Mesenchymal stem cell (in vitro differentiated cells and primary cell): Measurements from ENCODE around the gene PKP2.

Experiments used
- DNase-seq: peaks from one replicate; pipeline ENCODE4 v3.0.0-alpha.2; 2013
- H2AFZ ChIP-seq: one replicate; pipeline ENCODE4 v1.6.1; 2013; ENCODE audit warnings: low read depth, mild to moderate bottlenecking, control low read depth, inconsistent platforms, low read length, moderate library complexity
- H2AK5ac ChIP-seq: 2 replicates; pipeline ENCODE4 v1.6.1; 2013; ENCODE audit warnings: low read length, moderate library complexity, mild to moderate bottlenecking, inconsistent platforms; ENCODE audit not compliant: severe bottlenecking
- H2BK120ac ChIP-seq: one replicate; pipeline ENCODE4 v1.6.1; 2013; ENCODE audit warnings: low read depth, mild to moderate bottlenecking, inconsistent platforms, low read length, moderate library complexity
- H2BK12ac ChIP-seq, 2 experiments: one replicate each; pipeline ENCODE4 v1.6.1; 2013; ENCODE audit warnings: inconsistent platforms in 2 of 2, low read length in 2 of 2, mild to moderate bottlenecking in 2 of 2, moderate library complexity in 2 of 2, control low read depth in 1 of 2
- H2BK15ac ChIP-seq: one replicate; pipeline ENCODE4 v1.6.1; 2013; ENCODE audit warnings: mild to moderate bottlenecking, low read depth, inconsistent platforms; ENCODE audit not compliant: poor library complexity, severe bottlenecking
- H2BK5ac ChIP-seq: 2 replicates; pipeline ENCODE4 v1.6.1; 2013; ENCODE audit warnings: low read depth, mild to moderate bottlenecking, low read length, control low read depth, inconsistent platforms; ENCODE audit not compliant: poor library complexity, severe bottlenecking
- H3K14ac ChIP-seq, 2 experiments: one replicate each; pipeline ENCODE4 v1.6.1; 2013; ENCODE audit warnings: inconsistent platforms in 2 of 2, low read length in 2 of 2, control low read depth in 1 of 2, mild to moderate bottlenecking in 1 of 2, moderate library complexity in 1 of 2
- H3K18ac ChIP-seq, 2 experiments: one replicate each; pipeline ENCODE4 v1.6.1; 2013; ENCODE audit warnings: inconsistent platforms in 2 of 2, low read length in 2 of 2, control low read depth in 1 of 2, low read depth in 1 of 2, mild to moderate bottlenecking in 1 of 2
- H3K23ac ChIP-seq, 2 experiments: one replicate each; pipeline ENCODE4 v1.6.1; 2013; ENCODE audit warnings: inconsistent platforms in 2 of 2, low read length in 2 of 2, mild to moderate bottlenecking in 2 of 2, moderate library complexity in 2 of 2, control low read depth in 1 of 2
- H3K27ac ChIP-seq: 2 replicates; pipeline ENCODE4 v1.5.1; 2013; ENCODE audit warnings: mild to moderate bottlenecking, moderate library complexity, low read length, control low read depth, inconsistent platforms; ENCODE audit not compliant: poor library complexity, severe bottlenecking
- H3K27me3 ChIP-seq, 2 experiments: 2 replicates each; pipeline versions ENCODE4 v1.6.1 to v1.7.0; 2013; ENCODE audit warnings: low read length in 2 of 2, mild to moderate bottlenecking in 2 of 2, moderate library complexity in 2 of 2, control low read depth in 1 of 2, inconsistent platforms in 1 of 2; ENCODE audit not compliant: control insufficient read depth in 1 of 2, insufficient read depth in 1 of 2
- H3K36me3 ChIP-seq, 2 experiments: 2 replicates each; pipeline versions ENCODE4 v1.6.1 to v1.7.0; 2013; ENCODE audit warnings: low read length in 2 of 2, control low read depth in 1 of 2, inconsistent platforms in 1 of 2, low read depth in 1 of 2, mild to moderate bottlenecking in 1 of 2; ENCODE audit not compliant: insufficient read depth in 2 of 2, control insufficient read depth in 1 of 2
- H3K4ac ChIP-seq, 2 experiments: one replicate each; pipeline ENCODE4 v1.6.1; 2013; ENCODE audit warnings: inconsistent platforms in 2 of 2, low read length in 2 of 2, mild to moderate bottlenecking in 2 of 2, moderate library complexity in 2 of 2, control low read depth in 1 of 2, low read depth in 1 of 2
- H3K4me1 ChIP-seq: 2 replicates; pipeline ENCODE4 v1.6.1; 2013; ENCODE audit warnings: low read depth, low read length, control low read depth; ENCODE audit not compliant: control insufficient read depth, insufficient read depth
- H3K4me2 ChIP-seq: 2 replicates; pipeline ENCODE4 v1.6.1; 2013; ENCODE audit warnings: low read length, mild to moderate bottlenecking, inconsistent platforms; ENCODE audit not compliant: poor library complexity, severe bottlenecking
- H3K4me3 ChIP-seq, 2 experiments: 2 replicates each; pipeline versions ENCODE4 v1.5.1 to v1.7.0; 2013; ENCODE audit warnings: low read length in 2 of 2, mild to moderate bottlenecking in 2 of 2, control low read depth in 1 of 2, low read depth in 1 of 2; ENCODE audit not compliant: insufficient read depth in 1 of 2
- H3K79me1 ChIP-seq: replicated peaks from 2 replicates; pipeline ENCODE4 v1.6.1; 2013; ENCODE audit warnings: mild to moderate bottlenecking, control low read depth, low read length, inconsistent platforms; ENCODE audit not compliant: poor library complexity, severe bottlenecking
- H3K9ac ChIP-seq: 2 replicates; pipeline ENCODE4 v1.7.0; 2013; ENCODE audit warnings: mild to moderate bottlenecking, low read length, moderate library complexity
- H3K9me3 ChIP-seq: 2 replicates; pipeline ENCODE4 v1.7.0; 2013; ENCODE audit warnings: mild to moderate bottlenecking, low read length; ENCODE audit not compliant: control insufficient read depth
- H4K8ac ChIP-seq: one replicate; pipeline ENCODE4 v1.6.1; 2013; ENCODE audit warnings: inconsistent platforms, mild to moderate bottlenecking, low read length, moderate library complexity
- H4K91ac ChIP-seq: one replicate; pipeline ENCODE4 v1.6.1; 2013; ENCODE audit warnings: mild to moderate bottlenecking, low read length, inconsistent platforms
- WGBS: methylation state at CpG from one replicate; pipeline ENCODE4 v1.1.7; 2013; ENCODE audit warnings: mixed read lengths; 5-methylcytosine and 5-hydroxymethylcytosine counted together

The PKP2 gene

GRCh38 chr12:32757157-32757556 is 139.4 kb downstream of the PKP2 start:
- no peak overlapping the region for H3K14ac ChIP-seq
- 95% methylated on average over 3 of the region's 3 CpGs for WGBS
- H4K8ac ChIP-seq: no peak overlapping the region
- H3K27me3 ChIP-seq: peaks cover 5 to 10% of the 10 kb centered on the region in 2 experiments
- H2BK15ac ChIP-seq: no peak overlapping the region
- no peaks in the 10 kb centered on the region for H3K9me3 ChIP-seq
- no peak overlapping the region for H3K4me3 ChIP-seq
- no peak overlapping the region for H3K23ac ChIP-seq
- DNase-seq: no peak
- no peak overlapping the region for H4K91ac ChIP-seq
- peaks cover 2% of the 10 kb centered on the region for H3K4me1 ChIP-seq
- peaks cover 3% of the 10 kb centered on the region for H3K79me1 ChIP-seq
- H3K27ac ChIP-seq: no peak overlapping the region
- H3K4ac ChIP-seq: no peak overlapping the region
- no peak overlapping the region for H2BK120ac ChIP-seq
- no peak overlapping the region for H2BK12ac ChIP-seq
- peaks cover 4 to 19% of the 10 kb centered on the region in 2 experiments for H3K36me3 ChIP-seq
- no peak overlapping the region for H2AFZ ChIP-seq
- H3K18ac ChIP-seq: no peak overlapping the region
- H3K9ac ChIP-seq: peak overlapping the region; percentile 93
- H2AK5ac ChIP-seq: no peak overlapping the region
- H3K4me2 ChIP-seq: no peak overlapping the region
- no peak overlapping the region for H2BK5ac ChIP-seq

GRCh38 chr12:32756476-32757066 is 140.0 kb downstream of the PKP2 start:
- Histone ChIP-seq H4K91ac (no peak overlapping the region), H3K9me3 (no peaks in the 10 kb centered on the region), H3K27ac (peak overlapping the region; percentile 9), H3K14ac (no peak overlapping the region), H2AK5ac (no peak overlapping the region), H3K27me3 (peaks cover 0 to 5% of the 10 kb centered on the region in 2 experiments), H3K4me3 (peak overlapping the region in 1 of 2 experiments; percentile 98), H3K18ac (no peak overlapping the region), H3K9ac (peak overlapping the region; percentile 93), H3K4ac (no peak overlapping the region), H4K8ac (peak overlapping the region; percentile 22), H3K36me3 (peaks cover 6 to 24% of the 10 kb centered on the region in 2 experiments), H2BK5ac (no peak overlapping the region), H2BK15ac (no peak overlapping the region), H2AFZ (peak overlapping the region; percentile 58), H3K79me1 (peaks cover 6% of the 10 kb centered on the region), H2BK120ac (no peak overlapping the region), H2BK12ac (peak overlapping the region in 1 of 2 experiments; percentile 38), H3K4me2 (peak overlapping the region; percentile 89), H3K23ac (no peak overlapping the region), H3K4me1 (peaks cover 2% of the 10 kb centered on the region)
- peak; percentile 6 for DNase-seq
- WGBS: 25% methylated on average over 8 of the region's 8 CpGs

GRCh38 chr12:32755654-32756475 is 140.7 kb downstream of the PKP2 start, which contains the start of gene YARS2:
Gene YARS2 (minus strand): TSS chr12:32755897. CDS start chr12:32755874, 23 bp downstream.
- H3K4me2 ChIP-seq: peak within 1 kb of the TSS; percentile 89
- no peaks in the 10 kb centered on the region for H3K27me3 ChIP-seq
- peaks cover 11 to 30% of the 10 kb centered on the region in 2 experiments for H3K36me3 ChIP-seq
- H3K14ac ChIP-seq: peak within 1 kb of the TSS; percentile 77 to 93
- H4K91ac ChIP-seq: peak within 1 kb of the TSS; percentile 96
- H3K23ac ChIP-seq: peak within 1 kb of the TSS in 1 of 2 experiments; percentile 78
- H2BK15ac ChIP-seq: peak within 1 kb of the TSS; percentile 74
- peak within 1 kb of the TSS; percentile 90 to 98 for H3K4me3 ChIP-seq
- no peak within 1 kb of the TSS for H2AK5ac ChIP-seq
- peak; percentile 98 for DNase-seq
- H3K9ac ChIP-seq: peak within 1 kb of the TSS; percentile 93
- peak within 1 kb of the TSS; percentile 90 to 98 for H3K18ac ChIP-seq
- H2BK5ac ChIP-seq: peak within 1 kb of the TSS; percentile 63
- H3K4ac ChIP-seq: peak within 1 kb of the TSS; percentile 88 to 95
- H2BK120ac ChIP-seq: peak within 1 kb of the TSS; percentile 92
- H4K8ac ChIP-seq: peak within 1 kb of the TSS; percentile 98
- peak within 1 kb of the TSS; percentile 91 for H3K27ac ChIP-seq
- peaks cover 6% of the 10 kb centered on the region for H3K79me1 ChIP-seq
- peak within 1 kb of the TSS in 1 of 2 experiments; percentile 8 for H2BK12ac ChIP-seq
- H3K4me1 ChIP-seq: peaks cover 2% of the 10 kb centered on the region
- peak within 1 kb of the TSS; percentile 58 for H2AFZ ChIP-seq
- WGBS: under 1% methylated on average over 36 of the region's 39 CpGs
- H3K9me3 ChIP-seq: no peaks in the 10 kb centered on the region
